Fibroblast of skin of abdomen (primary cell): Measurements from ENCODE around the gene GABRE. TPM values are rescaled to one million over a fixed set of nuclear protein-coding genes. Genes with fewer than 3 reads are reported as not detected.

Experiments used
- DNase-seq: peaks from one replicate; pipeline ENCODE4 v3.0.0-alpha.2; 2013
- polyA plus RNA-seq, 2 experiments: library from polyadenylated mRNA; unstranded; fragments of 120-200 nt; gene quantifications; one replicate each; pipeline ENCODE4 v1.2.1, GENCODE V29; 2013; ENCODE audit not compliant: insufficient read length in 2 of 2

Gene GABRE
- polyA plus RNA-seq (2013, experiment 1 of 2; ENCODE audit: insufficient read length): 19.3 TPM
- 21.2 TPM for polyA plus RNA-seq (2013, experiment 2 of 2; ENCODE audit: insufficient read length)

GRCh38 chrX:151974336-151975227 is at the start of gene GABRE:
TSS of gene GABRE (minus strand) at chrX:151974676. CDS start at chrX:151974625, 51 bp downstream.
- DNase-seq: peak; percentile 47

- DNase-seq: no peak
Measured at GRCh38 chrX:152020888-152021287, 46.4 kb upstream of the GABRE start.

- DNase-seq: no peak
Measured at GRCh38 chrX:151999813-152000212, 25.3 kb upstream of the GABRE start.

- no peak for DNase-seq
Measured at GRCh38 chrX:151997539-151997938, 23.1 kb upstream of the GABRE start.

GRCh38 chrX:151996347-151996746 is 21.9 kb upstream of the GABRE start:
- no peak for DNase-seq

- DNase-seq: no peak
Measured at GRCh38 chrX:151994476-151994875, 20.0 kb upstream of the GABRE start.

- no peak for DNase-seq
Measured at GRCh38 chrX:151988706-151989299, 14.3 kb upstream of the GABRE start.

- no peak for DNase-seq
Measured at GRCh38 chrX:151987108-151987507, 12.6 kb upstream of the GABRE start.

- peak; percentile 36 for DNase-seq
Measured at GRCh38 chrX:151985955-151986354, 11.5 kb upstream of the GABRE start.

GRCh38 chrX:151985531-151985930 is 11.1 kb upstream of the GABRE start:
- no peak for DNase-seq

GRCh38 chrX:151984902-151985301 is 10.4 kb upstream of the GABRE start:
- DNase-seq: no peak

GRCh38 chrX:151984328-151984727 is 9.9 kb upstream of the GABRE start:
- peak; percentile 74 for DNase-seq

GRCh38 chrX:151983186-151983585 is 8.7 kb upstream of the GABRE start:
- no peak for DNase-seq

- DNase-seq: peak; percentile 86
Measured at GRCh38 chrX:151982222-151982621, 7.7 kb upstream of the GABRE start.

GRCh38 chrX:151981129-151981528 is 6.7 kb upstream of the GABRE start:
- DNase-seq: peak; percentile 58

- no peak for DNase-seq
Measured at GRCh38 chrX:151977923-151978322, 3.4 kb upstream of the GABRE start.

- DNase-seq: no peak
Measured at GRCh38 chrX:151977009-151977408, 2.5 kb upstream of the GABRE start.

- DNase-seq: no peak
Measured at GRCh38 chrX:151975736-151976275, 1.3 kb upstream of the GABRE start.

GRCh38 chrX:151975228-151975593 is 735 bp upstream of the GABRE start:
- DNase-seq: no peak

GRCh38 chrX:151973851-151974335 is 583 bp downstream of the GABRE start:
- peak; percentile 14 for DNase-seq

GRCh38 chrX:151973060-151973661 is 1.3 kb downstream of the GABRE start:
- no peak for DNase-seq

- peak; percentile 89 for DNase-seq
Measured at GRCh38 chrX:151970661-151971060, 3.8 kb downstream of the GABRE start.

GRCh38 chrX:151970027-151970426 is 4.4 kb downstream of the GABRE start:
- no peak for DNase-seq
